PC-9 (cell line): ENCODE data around the gene ENTREP3.

Experiments used
- CTCF ChIP-seq: fragments of 200-600 bp; sonication (generic); conservative IDR thresholded peaks from 2 replicates; pipeline ENCODE4 v1.6.1; 2017; ENCODE audit warnings: mixed run types, antibody characterized with exemption, mild to moderate bottlenecking, moderate library complexity
- EZH2 ChIP-seq: fragments of 200-600 bp; sonication (generic); IDR thresholded peaks from 2 replicates; pipeline ENCODE4 v1.8.0; 2017; ENCODE audit warnings: antibody characterized with exemption, low read depth

GRCh38 chr1:155228096-155228427 is 27.2 kb downstream of the ENTREP3 start:
- TF ChIP-seq CTCF (no peak), EZH2 (no peak)
